Inflammatory macrophage (primary cell): ENCODE data around the gene ZNF578.
"Not testable (repeated sequence)": the region's sequence is repeated elsewhere in the genome, so short reads cannot be mapped to it uniquely, and the experiment has no call there.

ENCODE experiments used
- DNase-seq, 2 donors: peaks; one replicate each; pipeline ENCODE4 v3.0.0-alpha.2; 2020 to 2022
- total RNA-seq, 18 experiments: gene quantifications; one replicate each; lab custom pipeline; 2026; ENCODE audit warnings: mixed read lengths in 6 of 18, inconsistent platforms in 2 of 18; lab: John Stamatoyannopoulos, UW

The ZNF578 gene
- total RNA-seq, result 0 to 0.86 (median 0.25) reads per million in 18 experiments

GRCh38 chr19:52453324-52454094 lies at the start of gene ZNF578:
Gene ZNF578 (plus strand): TSS chr19:52453553. CDS start chr19:52501846, 48,293 bp downstream.
- peak; percentile 39 to 67 for DNase-seq

DNA sequence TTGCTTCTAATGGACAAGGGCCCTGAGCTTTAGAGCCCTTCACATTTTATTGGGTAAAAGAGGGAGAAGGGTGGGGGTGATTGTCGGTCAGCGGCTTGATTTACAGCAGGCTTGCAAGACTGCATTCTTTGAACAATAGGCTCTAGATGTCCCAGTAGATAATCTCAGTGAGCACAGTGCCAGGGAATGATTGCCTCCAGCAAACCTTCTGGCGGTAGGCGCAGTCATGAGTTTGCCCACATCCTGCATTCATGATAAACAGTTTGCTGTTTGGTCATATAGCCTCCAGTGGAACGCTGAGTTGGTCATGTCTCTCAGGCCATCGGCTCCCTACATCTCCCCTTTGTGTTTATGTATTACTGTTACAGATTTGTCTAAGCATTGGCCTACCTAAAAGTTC lies 43.1 kb upstream of the ZNF578 start:
- no peak for DNase-seq

GRCh38 chr19:52415711-52416110 lies 37.6 kb upstream of the ZNF578 start:
- no peak for DNase-seq

GRCh38 chr19:52428937-52429336 lies 24.4 kb upstream of the ZNF578 start, which contains the start of gene ZNF534:
Gene ZNF534 (plus strand): TSS chr19:52429148. CDS start chr19:52431475, 2,327 bp downstream.
- no peak for DNase-seq

DNA sequence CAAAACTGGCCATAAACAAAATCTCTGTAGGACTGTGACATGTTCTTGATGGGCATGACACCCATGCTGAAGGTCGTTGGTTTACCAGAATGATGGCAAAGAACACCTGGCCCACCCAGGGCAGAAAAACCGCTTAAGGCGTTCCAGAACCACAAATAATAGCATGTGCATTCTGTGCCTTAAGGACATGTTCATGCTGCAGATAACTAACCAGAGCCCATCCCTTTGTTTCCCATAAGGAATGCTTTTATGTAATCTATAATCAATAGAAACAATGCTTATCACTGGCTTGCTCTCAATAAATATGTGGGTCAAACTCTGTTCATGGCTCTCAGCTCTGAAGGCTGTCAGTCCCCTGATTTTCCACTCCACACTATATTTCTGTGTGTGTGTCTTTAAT lies 11.2 kb upstream of the ZNF578 start:
- no peak for DNase-seq

DNA sequence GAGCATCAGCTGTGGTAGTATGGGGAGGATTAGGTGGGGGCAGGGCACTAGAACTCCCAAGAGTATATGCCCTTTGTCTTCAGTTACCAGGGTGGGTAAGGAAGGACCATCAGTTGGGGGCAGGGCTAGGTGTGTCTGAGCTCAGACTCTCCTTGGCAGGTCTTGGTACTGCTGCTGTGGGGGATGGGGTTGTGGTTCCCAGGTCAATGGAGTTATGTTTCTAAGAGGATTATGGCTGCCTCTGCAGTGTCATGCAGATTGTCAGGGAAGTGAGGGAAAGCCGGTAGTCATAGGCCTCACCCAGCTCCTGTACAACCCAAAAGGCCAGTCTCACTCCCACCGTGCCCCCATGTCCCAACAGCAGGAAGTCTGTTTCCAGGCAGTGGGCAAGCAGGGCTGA lies 8.8 kb upstream of the ZNF578 start:
- DNase-seq, result no peak

DNA sequence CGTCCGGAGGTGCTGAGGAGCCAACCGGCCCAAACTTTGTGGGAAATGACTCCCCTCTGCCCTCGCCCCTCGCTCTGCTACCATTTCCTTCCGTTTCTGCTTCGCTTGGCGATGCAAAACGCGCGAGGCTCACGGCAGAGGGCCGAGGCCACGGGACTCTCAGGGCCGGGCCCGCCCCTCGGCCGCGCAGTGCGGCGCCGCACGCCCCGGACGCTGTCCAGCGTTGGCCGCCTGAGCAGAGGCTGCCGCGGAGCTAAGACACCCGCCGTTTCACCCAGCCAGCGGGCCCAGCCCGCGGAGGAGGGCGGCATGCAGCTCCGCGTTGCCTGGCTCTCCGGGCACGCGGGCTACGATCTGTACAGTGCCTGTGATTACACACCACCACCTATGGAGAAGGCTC lies 2.1 kb upstream of the ZNF578 start:
- DNase-seq, result no peak

- DNase-seq, result no peak
Measured at GRCh38 chr19:52464798-52465470, 11.6 kb downstream of the ZNF578 start.

- DNase-seq, result no peak
Measured at GRCh38 chr19:52473655-52474350, 20.4 kb downstream of the ZNF578 start.

DNA sequence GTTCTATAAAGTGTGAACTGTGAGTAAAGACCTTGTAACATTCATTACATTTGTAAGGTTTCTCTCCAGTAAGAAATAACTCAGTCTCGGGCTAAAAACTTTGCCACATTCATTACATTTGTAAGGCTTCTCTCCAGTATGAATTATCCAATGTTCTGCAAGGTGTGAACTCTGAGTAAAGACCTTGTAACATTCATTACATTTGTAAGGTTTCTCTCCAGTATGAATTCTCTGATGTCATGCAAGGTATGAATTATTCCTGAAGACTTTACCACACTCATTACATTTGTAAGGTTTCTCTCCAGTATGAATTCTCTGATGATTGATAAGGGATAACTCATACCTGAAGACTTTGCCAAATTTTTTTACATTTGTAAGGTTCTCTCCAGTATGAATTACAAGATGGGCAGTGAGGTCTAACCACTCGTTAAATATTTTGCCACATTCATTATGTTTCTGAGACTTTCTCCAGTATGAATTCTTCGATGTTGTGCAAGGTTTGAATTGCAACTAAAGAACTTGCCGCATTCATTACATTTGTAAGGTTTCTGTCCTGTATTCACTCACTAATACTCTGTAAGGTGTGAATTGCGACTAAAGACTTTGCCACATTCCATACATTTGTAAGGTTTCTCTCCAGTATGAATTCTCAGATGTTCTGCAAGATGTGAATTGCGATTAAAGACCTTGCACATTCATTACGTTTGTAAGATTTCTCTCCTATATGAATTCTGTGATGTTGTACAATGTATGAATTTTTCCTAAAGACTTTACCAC lies 21.2 kb downstream of the ZNF578 start:
- DNase-seq, result no peak

DNA sequence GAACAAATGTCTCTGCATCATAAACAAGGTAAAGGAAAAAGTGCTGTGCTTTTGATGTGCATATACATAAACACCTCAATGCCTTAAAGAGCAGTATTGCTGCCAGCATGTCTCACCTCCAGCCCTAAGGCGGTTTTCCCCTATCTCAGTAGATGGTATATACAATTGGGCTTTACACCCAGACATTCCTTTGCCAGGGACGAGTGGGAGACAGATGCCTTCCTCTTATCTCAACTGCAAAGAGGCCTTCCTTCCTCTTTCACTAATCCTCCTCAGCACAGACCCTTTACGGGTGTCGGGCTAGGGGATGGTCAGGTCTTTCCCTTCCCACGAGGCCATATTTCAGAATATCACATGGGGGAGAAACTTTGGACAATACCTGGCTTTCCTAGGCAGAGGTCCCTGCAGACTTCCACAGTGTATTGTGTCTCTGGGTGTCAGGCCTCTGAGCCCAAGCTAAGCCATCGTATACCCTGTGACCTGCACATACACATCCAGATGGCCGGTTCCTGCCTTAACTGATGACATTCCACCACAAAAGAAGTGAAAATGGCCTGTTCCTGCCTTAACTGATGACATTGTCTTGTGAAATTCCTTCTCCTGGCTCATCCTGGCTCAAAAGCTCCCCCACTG lies 30.9 kb downstream of the ZNF578 start:
- DNase-seq, result not testable (repeated sequence)

DNA sequence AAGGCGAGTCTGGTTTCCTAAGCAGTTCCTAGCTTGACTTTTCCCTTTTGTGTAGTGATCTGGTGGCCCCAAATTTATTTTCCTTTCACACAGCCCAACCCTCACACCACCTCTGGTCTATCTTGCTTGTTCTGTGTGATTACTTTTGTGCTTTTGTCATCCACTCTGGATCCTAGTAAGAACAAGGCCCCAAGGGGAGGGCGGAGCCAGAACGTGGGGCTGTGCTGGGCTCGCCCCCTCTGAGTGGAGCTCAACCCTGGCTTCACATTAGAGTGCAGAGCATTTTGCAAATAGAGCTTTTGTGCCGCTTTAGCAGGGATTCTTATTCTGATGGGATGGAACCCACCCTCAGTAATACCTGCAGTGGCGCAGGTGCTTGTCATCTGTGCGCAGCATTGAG lies 31.7 kb downstream of the ZNF578 start:
- not testable (repeated sequence) for DNase-seq

DNA sequence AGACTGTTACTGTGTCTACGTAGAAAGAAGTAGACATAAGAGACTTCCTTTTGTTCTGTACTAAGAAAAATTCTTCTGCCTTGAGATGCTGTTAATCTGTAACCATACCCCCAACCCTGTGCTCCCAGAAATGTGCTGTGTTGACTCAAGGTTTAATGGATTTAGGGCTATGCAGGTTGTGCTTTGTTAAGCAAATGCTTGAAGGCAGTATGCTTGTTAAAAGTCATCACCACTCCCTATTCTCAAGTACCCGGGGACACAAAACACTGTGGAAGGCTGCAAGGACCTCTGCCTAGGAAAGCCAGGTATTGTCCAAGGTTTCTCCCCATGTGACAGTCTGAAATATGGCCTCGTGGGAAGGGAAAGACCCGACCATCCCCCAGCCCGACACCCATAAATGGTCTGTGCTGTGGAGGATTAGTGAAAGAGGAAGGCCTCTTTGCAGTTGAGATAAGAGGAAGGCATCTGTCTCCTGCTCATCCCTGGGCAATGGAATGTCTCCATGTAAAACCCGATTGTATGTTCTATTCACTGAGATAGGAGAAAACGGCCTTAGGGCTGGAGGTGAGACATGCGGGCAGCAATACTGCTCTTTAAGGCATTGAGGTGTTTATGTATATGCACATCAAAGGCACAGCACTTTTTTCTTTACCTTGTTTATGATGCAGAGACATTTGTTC lies 32.3 kb downstream of the ZNF578 start:
- not testable (repeated sequence) for DNase-seq

- DNase-seq, result no peak
Measured at GRCh38 chr19:52492201-52492993, 39.0 kb downstream of the ZNF578 start.

- DNase-seq, result no peak
Measured at GRCh38 chr19:52492994-52493470, 39.7 kb downstream of the ZNF578 start.

DNA sequence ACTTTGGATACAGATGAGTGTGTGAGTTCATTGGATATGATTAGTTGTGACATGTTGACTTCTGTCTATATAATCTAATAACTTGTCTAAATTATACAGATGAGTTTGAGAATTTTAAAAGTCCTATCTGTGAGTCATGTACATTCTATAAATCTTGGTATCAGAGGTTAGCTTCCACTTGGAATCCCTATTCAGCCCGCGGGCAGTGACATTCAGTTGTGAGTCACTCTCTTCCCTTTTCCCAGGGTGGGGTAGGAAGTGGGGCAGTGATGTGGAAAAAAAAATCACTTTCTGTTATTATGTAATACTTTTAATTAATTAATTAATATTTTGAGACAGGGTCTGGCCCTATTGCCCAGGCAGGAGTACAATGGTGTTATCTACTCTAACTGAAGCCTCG lies 41.2 kb downstream of the ZNF578 start:
- DNase-seq, result no peak

DNA sequence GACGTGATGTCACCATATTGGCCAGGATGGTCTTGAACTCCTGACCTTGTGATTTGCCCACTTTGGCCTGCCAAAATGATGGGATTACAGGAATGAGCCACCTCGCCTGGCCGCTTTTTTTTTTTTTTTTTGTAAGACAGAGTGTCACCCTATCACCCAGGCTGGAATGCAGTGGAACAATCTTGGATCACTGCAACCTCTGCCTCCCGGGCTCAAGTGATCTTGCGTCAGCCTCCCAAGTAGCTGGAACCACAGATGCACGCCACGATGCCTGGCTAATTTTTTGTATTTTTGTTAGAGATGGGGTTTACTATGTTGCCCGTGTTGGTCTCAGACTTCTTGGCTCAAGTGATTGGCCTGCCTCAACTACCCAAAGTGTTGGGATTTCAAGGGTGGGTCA lies 45.2 kb downstream of the ZNF578 start:
- DNase-seq, result no peak

DNA sequence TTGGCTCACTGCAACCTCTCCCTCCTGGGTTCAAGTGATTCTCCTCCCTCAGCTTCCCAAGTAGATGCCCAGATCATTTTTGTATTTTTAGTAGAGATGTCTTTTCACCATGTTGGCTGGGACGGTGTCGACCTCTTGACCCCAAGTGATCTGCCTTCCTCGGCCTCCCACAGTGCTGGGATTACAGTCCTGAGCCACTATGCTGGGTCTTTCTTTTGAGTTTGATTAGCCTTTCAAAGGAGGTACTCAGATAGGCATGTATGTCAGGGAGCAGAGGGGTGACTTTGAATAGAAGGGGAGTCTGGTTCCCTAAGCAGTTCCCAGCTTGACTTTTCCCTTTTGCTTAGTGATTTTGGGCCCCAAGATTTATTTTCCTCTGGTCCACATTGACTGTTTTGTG lies 47.1 kb downstream of the ZNF578 start:
- DNase-seq, result not testable (repeated sequence)

DNA sequence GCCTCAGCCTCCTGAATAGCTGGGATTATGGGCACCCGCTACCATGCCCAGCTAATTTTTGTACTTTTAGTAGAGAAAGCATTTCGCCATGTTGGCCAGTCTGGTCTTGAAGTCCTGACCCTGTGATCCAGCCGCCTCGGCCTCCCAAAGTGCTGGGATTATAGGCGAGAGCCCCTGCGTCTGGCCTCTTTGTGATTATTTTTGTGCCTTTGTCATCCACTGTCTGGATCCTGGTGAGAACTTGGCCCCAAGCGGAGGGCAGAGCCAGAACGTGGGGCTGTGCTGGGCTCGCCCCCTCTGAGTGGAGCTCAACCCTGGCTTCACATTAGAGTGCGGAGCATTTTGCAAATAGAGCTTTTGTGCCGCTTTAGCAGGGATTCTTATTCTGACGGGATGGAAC lies 47.6 kb downstream of the ZNF578 start:
- not testable (repeated sequence) for DNase-seq

- DNase-seq, result no peak
Measured at GRCh38 chr19:52507266-52507665, 53.9 kb downstream of the ZNF578 start.
